Neuronal stem cell (in vitro differentiated cells): ENCODE measurements around the gene HSF5.

Experiments used
- DNase-seq: peaks from one replicate; pipeline ENCODE4 v3.0.0-alpha.2; 2013; ENCODE audit warnings: low spot score
- H2AFZ ChIP-seq: one replicate; pipeline ENCODE4 v1.6.1; 2013; ENCODE audit warnings: mild to moderate bottlenecking, low read length, inconsistent platforms
- H2AK5ac ChIP-seq: 2 replicates; pipeline ENCODE4 v1.6.1; 2013; ENCODE audit warnings: low read depth, mild to moderate bottlenecking, inconsistent platforms, low read length, moderate library complexity, mixed read lengths
- H2BK120ac ChIP-seq: 2 replicates; pipeline ENCODE4 v1.6.1; 2013; ENCODE audit warnings: low read depth, mild to moderate bottlenecking, inconsistent platforms, low read length, moderate library complexity, mixed read lengths
- H2BK12ac ChIP-seq: one replicate; pipeline ENCODE4 v1.6.1; 2013; ENCODE audit warnings: low read length, inconsistent platforms
- H2BK15ac ChIP-seq: 2 replicates; pipeline ENCODE4 v1.6.1; 2013; ENCODE audit warnings: mild to moderate bottlenecking, low read length, inconsistent platforms, mixed read lengths
- H2BK5ac ChIP-seq: one replicate; pipeline ENCODE4 v1.6.1; 2013; ENCODE audit warnings: inconsistent platforms, mild to moderate bottlenecking, low read length, moderate library complexity
- H3K14ac ChIP-seq: one replicate; pipeline ENCODE4 v1.6.1; 2013; ENCODE audit warnings: low read length, inconsistent platforms
- H3K18ac ChIP-seq: 2 replicates; pipeline ENCODE4 v1.6.1; 2013; ENCODE audit warnings: low read length, inconsistent platforms
- H3K23ac ChIP-seq: 2 replicates; pipeline ENCODE4 v1.6.1; 2013; ENCODE audit warnings: low read depth, mild to moderate bottlenecking, mixed read lengths, low read length, inconsistent platforms; ENCODE audit not compliant: poor library complexity
- H3K27ac ChIP-seq: replicated peaks from 3 replicates; pipeline ENCODE4 v1.5.1; 2013; ENCODE audit warnings: low read length, inconsistent platforms
- H3K27me3 ChIP-seq, 3 experiments: 2 replicates each; pipeline ENCODE4 v1.6.1; 2013; ENCODE audit warnings: low read length in 3 of 3, mild to moderate bottlenecking in 2 of 3, inconsistent platforms in 1 of 3, low read depth in 1 of 3, mixed read lengths in 1 of 3, moderate library complexity in 1 of 3; ENCODE audit not compliant: control insufficient read depth in 3 of 3, insufficient read depth in 3 of 3
- H3K36me3 ChIP-seq, 2 donors: replicated peaks in 1 of 2; 2 replicates each; pipeline ENCODE4 v1.6.1; 2013; ENCODE audit warnings: low read length in 2 of 2; ENCODE audit not compliant: control insufficient read depth in 2 of 2, insufficient read depth in 2 of 2
- H3K4ac ChIP-seq: 2 replicates; pipeline ENCODE4 v1.6.1; 2013; ENCODE audit warnings: inconsistent platforms, mild to moderate bottlenecking, low read length, moderate library complexity
- H3K4me1 ChIP-seq, 2 donors: 1 replicate in 1 of 2; 2 replicates in 1 of 2; pipeline ENCODE4 v1.6.1; 2013; ENCODE audit warnings: low read length in 2 of 2, low read depth in 1 of 2; ENCODE audit not compliant: control insufficient read depth in 2 of 2, insufficient read depth in 1 of 2
- H3K4me2 ChIP-seq: one replicate; pipeline ENCODE4 v1.6.1; 2013; ENCODE audit warnings: mild to moderate bottlenecking, low read length, inconsistent platforms; ENCODE audit not compliant: insufficient read depth, poor library complexity, severe bottlenecking
- H3K4me3 ChIP-seq, 2 donors: 2 replicates each; pipeline ENCODE4 v1.5.1; 2013; ENCODE audit warnings: low read length in 2 of 2, mild to moderate bottlenecking in 2 of 2, inconsistent platforms in 1 of 2, moderate library complexity in 1 of 2
- H3K79me1 ChIP-seq: one replicate; pipeline ENCODE4 v1.6.1; 2013; ENCODE audit warnings: low read depth, mild to moderate bottlenecking, inconsistent platforms, low read length, moderate library complexity
- H3K9ac ChIP-seq: one replicate; pipeline ENCODE4 v1.6.1; 2013; ENCODE audit warnings: mild to moderate bottlenecking, low read depth, low read length, inconsistent platforms; ENCODE audit not compliant: poor library complexity
- H3K9me3 ChIP-seq, 2 donors: replicated peaks in 1 of 2; 2 replicates each; pipeline versions ENCODE3 to v1.6.1; 2013; ENCODE audit warnings: low read length in 2 of 2, mild to moderate bottlenecking in 2 of 2, inconsistent platforms in 1 of 2, low read depth in 1 of 2, mixed read lengths in 1 of 2, moderate library complexity in 1 of 2; ENCODE audit not compliant: control insufficient read depth in 2 of 2, insufficient read depth in 1 of 2
- H4K8ac ChIP-seq: one replicate; pipeline ENCODE4 v1.6.1; 2013; ENCODE audit warnings: low read depth, mild to moderate bottlenecking, inconsistent platforms, low read length, moderate library complexity
- H4K91ac ChIP-seq: one replicate; pipeline ENCODE4 v1.6.1; 2013; ENCODE audit warnings: low read length, low read depth, mild to moderate bottlenecking, inconsistent platforms; ENCODE audit not compliant: poor library complexity
- WGBS, 2 donors: extraction: QIAGEN DNeasy Blood & Tissue Kit; methylation state at CpG; one replicate each; pipeline ENCODE4 v1.1.7; 2013; ENCODE audit warnings: missing lambda C conversion rate in 2 of 2, mixed read lengths in 1 of 2; ENCODE audit not compliant: insufficient read length in 2 of 2, insufficient replicate concordance in 1 of 2; ENCODE audit errors: extremely low coverage in 2 of 2; 5-methylcytosine and 5-hydroxymethylcytosine counted together

Gene HSF5

DNA sequence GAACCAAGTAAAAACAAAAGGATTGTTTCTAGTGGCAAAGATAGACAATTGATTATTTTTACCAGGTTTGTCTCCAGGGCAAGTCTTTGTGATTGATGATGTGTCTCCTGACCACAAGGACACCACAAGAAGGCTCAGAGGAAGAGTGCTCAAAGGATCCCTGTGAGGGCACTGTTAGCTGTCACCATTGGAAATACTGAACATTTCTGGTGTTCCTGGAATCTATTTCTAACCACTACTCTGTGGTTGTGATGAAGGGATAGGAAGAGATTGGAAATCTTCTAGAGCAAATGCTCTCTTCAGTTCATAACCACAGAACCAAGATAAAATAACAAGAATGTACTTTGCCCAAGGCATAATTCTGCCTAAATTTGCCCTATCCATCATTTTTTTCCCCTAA is 86.2 kb downstream of the HSF5 start:
- no peak overlapping the region for H2BK12ac ChIP-seq
- no peak overlapping the region for H4K8ac ChIP-seq
- H2BK15ac ChIP-seq, result no peak overlapping the region
- H2AK5ac ChIP-seq, result no peak overlapping the region
- no peak overlapping the region for H4K91ac ChIP-seq
- no peak overlapping the region for H3K4me2 ChIP-seq
- H2BK5ac ChIP-seq, result no peak overlapping the region
- no peak overlapping the region for H3K18ac ChIP-seq
- H3K27ac ChIP-seq, result no peak overlapping the region
- H3K79me1 ChIP-seq, result no peaks in the 10 kb centered on the region
- H3K9me3 ChIP-seq, result no peaks in the 10 kb centered on the region
- no peaks in the 10 kb centered on the region for H3K27me3 ChIP-seq
- H2BK120ac ChIP-seq, result no peak overlapping the region
- no peak overlapping the region for H3K14ac ChIP-seq
- no peak for DNase-seq
- no peak overlapping the region for H2AFZ ChIP-seq
- H3K9ac ChIP-seq, result no peak overlapping the region
- no peak overlapping the region for H3K23ac ChIP-seq
- H3K4ac ChIP-seq, result no peak overlapping the region
- H3K4me1 ChIP-seq, result peaks cover 0 to 16% of the 10 kb centered on the region in 2 donors
- H3K36me3 ChIP-seq, result no peaks in the 10 kb centered on the region
- no peak overlapping the region for H3K4me3 ChIP-seq

GRCh38 chr17:58401287-58401686 is 86.9 kb downstream of the HSF5 start:
- no peak overlapping the region for H2BK5ac ChIP-seq
- no peak for DNase-seq

GRCh38 chr17:58400826-58401225 is 87.4 kb downstream of the HSF5 start:
- H3K79me1 ChIP-seq, result no peaks in the 10 kb centered on the region
- H2AFZ ChIP-seq, result no peak overlapping the region

More at GRCh38 chr17:58401287-58401686, 86.9 kb downstream of the HSF5 start:
- Histone ChIP-seq H2BK12ac (no peak overlapping the region), H3K27ac (no peak overlapping the region), H3K4me1 (peaks cover 0 to 16% of the 10 kb centered on the region in 2 donors), H3K9ac (no peak overlapping the region), H3K18ac (no peak overlapping the region), H3K79me1 (no peaks in the 10 kb centered on the region), H3K9me3 (no peaks in the 10 kb centered on the region), H3K23ac (no peak overlapping the region), H3K27me3 (no peaks in the 10 kb centered on the region), H4K91ac (no peak overlapping the region), H3K36me3 (no peaks in the 10 kb centered on the region), H3K14ac (no peak overlapping the region), H2AK5ac (no peak overlapping the region), H2AFZ (no peak overlapping the region), H4K8ac (no peak overlapping the region), H2BK120ac (no peak overlapping the region), H2BK15ac (no peak overlapping the region), H3K4me3 (no peak overlapping the region), H3K4ac (no peak overlapping the region), H3K4me2 (no peak overlapping the region)
- WGBS, 2 donors, result no CpG with 5 or more reads among the region's 2 CpGs

DNA sequence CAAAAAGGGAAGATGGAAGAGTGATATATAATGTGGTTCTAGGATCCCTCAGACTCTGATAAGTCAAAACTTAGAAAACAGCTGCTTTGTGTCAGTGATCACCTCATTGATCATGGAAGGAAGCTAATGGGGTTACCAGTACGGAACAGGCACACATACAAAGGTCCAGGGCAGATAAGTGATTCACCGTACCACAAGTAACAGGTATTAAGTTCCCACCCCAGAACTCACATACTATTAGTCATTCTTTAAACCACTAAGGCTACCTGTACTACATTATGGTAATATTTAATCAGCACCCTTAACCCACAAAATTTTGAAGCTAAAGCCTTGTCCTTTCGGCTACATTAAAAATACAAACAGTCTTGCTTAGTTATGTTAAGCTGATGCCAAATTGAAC is 88.2 kb downstream of the HSF5 start:
- H4K91ac ChIP-seq, result no peak overlapping the region
- no CpG with 5 or more reads among the region's 3 CpGs for WGBS, 2 donors
- H3K79me1 ChIP-seq, result no peaks in the 10 kb centered on the region
- H3K4ac ChIP-seq, result no peak overlapping the region
- H3K27ac ChIP-seq, result no peak overlapping the region
- no peaks in the 10 kb centered on the region for H3K9me3 ChIP-seq
- no peaks in the 10 kb centered on the region for H3K36me3 ChIP-seq
- H2BK120ac ChIP-seq, result no peak overlapping the region
- no peak for DNase-seq
- H3K18ac ChIP-seq, result no peak overlapping the region
- no peak overlapping the region for H2BK15ac ChIP-seq
- H3K4me3 ChIP-seq, result no peak overlapping the region
- H2AK5ac ChIP-seq, result no peak overlapping the region
- H3K14ac ChIP-seq, result no peak overlapping the region
- no peak overlapping the region for H2AFZ ChIP-seq
- H3K4me2 ChIP-seq, result no peak overlapping the region
- H2BK12ac ChIP-seq, result no peak overlapping the region
- no peaks in the 10 kb centered on the region for H3K27me3 ChIP-seq
- peaks cover 0 to 16% of the 10 kb centered on the region in 2 donors for H3K4me1 ChIP-seq
- no peak overlapping the region for H2BK5ac ChIP-seq
- no peak overlapping the region for H3K9ac ChIP-seq
- H3K23ac ChIP-seq, result no peak overlapping the region
- H4K8ac ChIP-seq, result no peak overlapping the region

More at GRCh38 chr17:58400826-58401225, 87.4 kb downstream of the HSF5 start:
- no peak overlapping the region for H3K9ac ChIP-seq
- no peak overlapping the region for H4K91ac ChIP-seq
- no peak for DNase-seq
- H2BK15ac ChIP-seq, result no peak overlapping the region
- no peak overlapping the region for H2AK5ac ChIP-seq
- H3K27ac ChIP-seq, result no peak overlapping the region
- H3K36me3 ChIP-seq, result no peaks in the 10 kb centered on the region
- no peak overlapping the region for H3K4me2 ChIP-seq
- H3K23ac ChIP-seq, result no peak overlapping the region
- no peaks in the 10 kb centered on the region for H3K27me3 ChIP-seq
- H2BK120ac ChIP-seq, result no peak overlapping the region
- H4K8ac ChIP-seq, result no peak overlapping the region
- H3K4ac ChIP-seq, result no peak overlapping the region
- H2BK5ac ChIP-seq, result no peak overlapping the region
- no peak overlapping the region for H2BK12ac ChIP-seq
- H3K4me1 ChIP-seq, result peaks cover 0 to 16% of the 10 kb centered on the region in 2 donors
- H3K4me3 ChIP-seq, result no peak overlapping the region
- no peaks in the 10 kb centered on the region for H3K9me3 ChIP-seq
- H3K14ac ChIP-seq, result no peak overlapping the region
- H3K18ac ChIP-seq, result no peak overlapping the region
